Liver (tissue), 3 donors: ENCODE data around the gene GCH1.

Source experiments
- ATF3 ChIP-seq: IDR thresholded peaks from 2 replicates; pipeline ENCODE4 v1.6.1; 2016; ENCODE audit warnings: antibody characterized with exemption
- CTCF ChIP-seq: fragments of 150-350 bp; IDR thresholded peaks from 2 replicates; pipeline ENCODE4 v1.5.1; 2017; ENCODE audit warnings: improper control_type of control experiment, low read depth, low read length; ENCODE audit not compliant: missing input control
- REST ChIP-seq: IDR thresholded peaks from 2 replicates; pipeline ENCODE4 v1.6.1; 2016; ENCODE audit warnings: antibody characterized with exemption, mild to moderate bottlenecking
- donor health status: healthy.
- donor health status: healthy.

- TF ChIP-seq CTCF, result no peak
- TF ChIP-seq REST, result no peak
- TF ChIP-seq ATF3, result no peak
Observed at GRCh38 chr14:54803926-54804537, 98.6 kb downstream of the GCH1 start.
